Ascending aorta (tissue), 2 donors: ENCODE measurements around the gene RBM20. TPM values are rescaled to one million over a fixed set of nuclear protein-coding genes. Genes with fewer than 3 reads are reported as not detected.
A peak's percentile ranks its signal among the peaks of the same experiment; 100 is the strongest.

Experiments used
- DNase-seq, 2 donors: peaks; one replicate each; pipeline ENCODE4 v3.0.0-alpha.2; 2019; ENCODE audit warnings: low spot score in 2 of 2
- H3K27ac ChIP-seq, 2 donors: fragments of 200-600 bp; sonication (generic); one replicate each; pipeline ENCODE4 v1.5.1; 2016 to 2017; ENCODE audit warnings: mild to moderate bottlenecking in 1 of 2
- H3K27me3 ChIP-seq: fragments of 200-600 bp; sonication (generic); one replicate; pipeline ENCODE4 v1.5.1; 2017
- H3K36me3 ChIP-seq, 2 donors: fragments of 200-600 bp; sonication (generic); one replicate each; pipeline ENCODE4 v1.5.1; 2016
- H3K4me1 ChIP-seq, 2 donors: fragments of 200-600 bp; sonication (generic); one replicate each; pipeline ENCODE4 v1.5.1; 2016 to 2017; ENCODE audit warnings: mild to moderate bottlenecking in 1 of 2
- H3K4me3 ChIP-seq, 2 donors: fragments of 200-600 bp; sonication (generic); one replicate each; pipeline ENCODE4 v1.5.1; 2016 to 2017; ENCODE audit warnings: mild to moderate bottlenecking in 1 of 2
- H3K9me3 ChIP-seq, 2 donors: fragments of 200-600 bp; sonication (generic); one replicate each; pipeline ENCODE4 v1.5.1; 2016
- CTCF ChIP-seq, 3 experiments: fragments of 200-600 bp in 2 of 3; fragments of 450-650 bp in 1 of 3; sonication (generic) in 2 of 3; IDR thresholded peaks; one replicate each; pipeline ENCODE4 v1.5.1; 2016 to 2019; ENCODE audit warnings: antibody characterized with exemption in 3 of 3, mild to moderate bottlenecking in 1 of 3, moderate library complexity in 1 of 3
- intact Hi-C: fragments of 100-400 bp; cut with DNase I; formaldehyde crosslinking; loops from one replicate; pipeline ENCODE4 v1.15.1; 2023
- total RNA-seq: library from RNA; depleted of rRNA; stranded (reverse); fragments of >200 nt; gene quantifications from one replicate; pipeline ENCODE4 v1.1.0, GENCODE V29; 2016

Gene RBM20
- total RNA-seq, 1 donor from 2014 or later = 4.8 TPM

DNA sequence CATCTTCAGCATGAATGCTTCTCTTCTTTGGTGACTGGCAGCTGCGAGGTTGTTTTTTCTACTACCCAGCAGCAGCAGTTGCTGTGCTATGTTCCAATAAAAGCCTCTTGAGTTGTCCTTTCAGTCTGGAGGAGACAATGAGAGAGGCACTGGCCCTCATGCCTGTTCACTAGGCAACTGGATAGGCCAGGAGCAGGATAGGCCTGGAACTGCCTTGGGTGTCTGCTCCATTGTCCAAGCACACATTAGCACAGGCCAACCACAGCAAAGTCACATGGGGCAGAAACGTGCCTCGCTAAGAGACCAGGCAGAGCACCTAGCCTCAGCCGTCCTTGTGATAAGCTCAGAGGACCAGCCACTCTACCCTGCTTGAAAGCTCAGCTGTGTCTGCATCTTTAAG lies 150.7 kb downstream of the RBM20 start:
- DNase-seq = no peak
- Histone ChIP-seq H3K27me3 (no peaks in the 10 kb centered on the region), H3K4me3 (no peak overlapping the region), H3K27ac (peak overlapping the region in 1 of 2 donors; percentile 47), H3K36me3 (peaks cover 0 to 4% of the 10 kb centered on the region in 2 donors), H3K9me3 (no peaks in the 10 kb centered on the region), H3K4me1 (peaks cover 0 to 2% of the 10 kb centered on the region in 2 donors)
- intact Hi-C loops = no loop called here
- TF ChIP-seq CTCF (IDR thresholded peaks at IDR 0.05) = no peak

GRCh38 chr10:110797416-110797815 lies 153.3 kb downstream of the RBM20 start:
- no peak for TF ChIP-seq CTCF (IDR thresholded peaks at IDR 0.05)
- Histone ChIP-seq H3K27me3 (no peaks in the 10 kb centered on the region), H3K9me3 (no peaks in the 10 kb centered on the region), H3K4me3 (no peak overlapping the region), H3K27ac (no peak overlapping the region), H3K36me3 (peaks cover 0 to 5% of the 10 kb centered on the region in 2 donors), H3K4me1 (peaks cover 0 to 8% of the 10 kb centered on the region in 2 donors)
- intact Hi-C loops = no loop called here
- DNase-seq = no peak

DNA sequence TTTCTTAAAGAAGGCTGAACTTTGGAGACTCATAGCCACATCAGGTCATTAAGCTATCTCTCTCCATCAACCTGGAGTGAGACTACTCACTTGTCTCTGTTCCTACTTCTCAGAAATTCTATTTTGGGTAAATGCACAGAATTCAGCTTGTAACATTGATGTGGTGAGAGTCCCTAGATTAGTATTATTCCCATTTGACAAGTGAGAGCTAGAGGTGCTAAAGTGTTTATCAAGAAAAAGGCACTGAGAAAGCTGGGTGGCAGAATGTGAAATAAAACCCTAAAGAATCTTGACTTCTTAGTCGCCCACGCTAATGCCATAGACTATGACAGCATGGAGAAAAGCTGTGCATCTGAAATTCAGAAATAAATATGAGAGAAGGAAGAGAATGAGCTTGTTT lies 154.2 kb downstream of the RBM20 start:
- intact Hi-C loops = no loop called here
- no peak for TF ChIP-seq CTCF (IDR thresholded peaks at IDR 0.05)
- H3K9me3 ChIP-seq = no peaks in the 10 kb centered on the region
- H3K36me3 ChIP-seq = peaks cover 0 to 5% of the 10 kb centered on the region in 2 donors
- no peak overlapping the region for H3K27ac ChIP-seq
- H3K4me3 ChIP-seq = no peak overlapping the region
- H3K27me3 ChIP-seq = no peaks in the 10 kb centered on the region
- peaks cover 5 to 18% of the 10 kb centered on the region in 2 donors for H3K4me1 ChIP-seq
- DNase-seq = no peak

- Histone ChIP-seq H3K9me3 (no peaks in the 10 kb centered on the region), H3K4me3 (peak overlapping the region in 1 of 2 donors; percentile 4), H3K36me3 (peaks cover 0 to 5% of the 10 kb centered on the region in 2 donors), H3K27me3 (no peaks in the 10 kb centered on the region), H3K4me1 (peaks cover 9 to 23% of the 10 kb centered on the region in 2 donors), H3K27ac (peak overlapping the region; percentile 58)
- TF ChIP-seq CTCF (IDR thresholded peaks at IDR 0.05) = no peak
- DNase-seq = no peak
- intact Hi-C loops = loop anchor here (2.0 to 5.0 kb wide), 3 partner anchors 35 to 71 kb away; no protein-coding TSS in a partner anchor
Observed at GRCh38 chr10:110802090-110802489, 158.0 kb downstream of the RBM20 start.

GRCh38 chr10:110802551-110803238 lies 158.6 kb downstream of the RBM20 start:
- intact Hi-C loops = loop anchor here (2.0 to 5.0 kb wide), 3 partner anchors 35 to 70 kb away; no protein-coding TSS in a partner anchor
- no peak for TF ChIP-seq CTCF (IDR thresholded peaks at IDR 0.05)
- no peaks in the 10 kb centered on the region for H3K9me3 ChIP-seq
- DNase-seq = peak; percentile 57 to 85
- peaks cover 0 to 5% of the 10 kb centered on the region in 2 donors for H3K36me3 ChIP-seq
- H3K27ac ChIP-seq = peak overlapping the region; percentile 58
- peaks cover 9 to 23% of the 10 kb centered on the region in 2 donors for H3K4me1 ChIP-seq
- no peaks in the 10 kb centered on the region for H3K27me3 ChIP-seq
- peak overlapping the region in 1 of 2 donors; percentile 4 for H3K4me3 ChIP-seq
